Measurements from ENCODE around the gene PLLP.

DNA sequence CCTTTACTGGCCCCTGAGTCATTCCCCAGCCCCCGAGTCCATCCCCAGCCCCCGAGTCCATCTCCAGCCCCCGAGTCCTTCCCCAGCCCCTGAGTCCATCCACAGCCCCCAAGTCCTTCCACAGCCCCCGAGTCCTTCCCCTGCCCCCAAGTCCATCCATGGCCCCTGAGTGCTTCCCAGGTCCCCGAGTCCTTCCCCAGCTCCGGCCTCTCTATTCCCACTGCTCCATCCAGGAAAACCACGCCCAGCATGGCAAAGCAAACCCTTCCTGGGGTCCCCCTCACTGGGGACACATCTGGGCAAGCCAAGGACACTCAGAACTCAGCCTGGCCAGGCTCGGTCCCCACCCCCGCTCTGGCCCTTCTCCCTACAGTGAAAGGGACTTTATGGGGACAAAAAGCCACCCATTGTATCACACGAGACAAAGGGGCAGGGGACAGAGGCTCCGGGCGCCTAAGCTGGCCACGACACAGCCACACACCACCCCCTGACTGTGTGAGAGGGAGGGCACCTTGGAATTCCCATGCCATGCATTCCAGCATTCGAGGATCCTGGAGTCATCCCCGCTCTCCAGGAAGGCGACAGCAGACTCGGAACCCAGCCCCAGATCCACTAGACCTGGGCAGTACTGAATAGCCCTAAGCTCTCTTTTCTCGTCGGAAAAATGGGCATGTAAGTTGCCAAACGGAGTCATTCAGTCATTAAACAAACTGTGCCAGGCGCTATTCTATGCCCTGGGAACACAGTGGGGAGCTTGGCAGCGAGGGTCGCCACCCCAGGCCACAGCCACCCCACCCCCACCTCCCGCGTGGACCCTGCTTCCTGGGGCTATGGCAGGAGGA lies 14.0 kb downstream of the PLLP start:
- TF ChIP-seq, protein P1, sequence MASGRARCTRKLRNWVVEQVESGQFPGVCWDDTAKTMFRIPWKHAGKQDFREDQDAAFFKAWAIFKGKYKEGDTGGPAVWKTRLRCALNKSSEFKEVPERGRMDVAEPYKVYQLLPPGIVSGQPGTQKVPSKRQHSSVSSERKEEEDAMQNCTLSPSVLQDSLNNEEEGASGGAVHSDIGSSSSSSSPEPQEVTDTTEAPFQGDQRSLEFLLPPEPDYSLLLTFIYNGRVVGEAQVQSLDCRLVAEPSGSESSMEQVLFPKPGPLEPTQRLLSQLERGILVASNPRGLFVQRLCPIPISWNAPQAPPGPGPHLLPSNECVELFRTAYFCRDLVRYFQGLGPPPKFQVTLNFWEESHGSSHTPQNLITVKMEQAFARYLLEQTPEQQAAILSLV (tag; IDR thresholded peaks at IDR 0.05), result no peak
- TF ChIP-seq ZNF764 (CRISPR knock-in tag; IDR thresholded peaks at IDR 0.05; ENCODE audit: low read depth) (no peak), ZNF57 (CRISPR knock-in tag; IDR thresholded peaks at IDR 0.05) (no peak), ZNF384 (IDR thresholded peaks at IDR 0.05; ENCODE audit: low read depth, low read length) (no peak), EGR1 (conservative IDR thresholded peaks at IDR 0.05) (no peak), DMBX1 (CRISPR knock-in tag; IDR thresholded peaks at IDR 0.05; ENCODE audit: borderline replicate concordance) (no peak), BRD9 (IDR thresholded peaks at IDR 0.05; ENCODE audit: low read depth, partially characterized antibody) (no peak), LARP7 (IDR thresholded peaks at IDR 0.05) (no peak), TCFL5 (CRISPR knock-in tag; conservative IDR thresholded peaks at IDR 0.05) (no peak), ETV1 (tag; conservative IDR thresholded peaks at IDR 0.05; ENCODE audit: low read depth) (no peak), RBM34 (IDR thresholded peaks at IDR 0.05; ENCODE audit: borderline replicate concordance, insufficient read depth, low read length) (no peak)
- TF ChIP-seq, protein P2, sequence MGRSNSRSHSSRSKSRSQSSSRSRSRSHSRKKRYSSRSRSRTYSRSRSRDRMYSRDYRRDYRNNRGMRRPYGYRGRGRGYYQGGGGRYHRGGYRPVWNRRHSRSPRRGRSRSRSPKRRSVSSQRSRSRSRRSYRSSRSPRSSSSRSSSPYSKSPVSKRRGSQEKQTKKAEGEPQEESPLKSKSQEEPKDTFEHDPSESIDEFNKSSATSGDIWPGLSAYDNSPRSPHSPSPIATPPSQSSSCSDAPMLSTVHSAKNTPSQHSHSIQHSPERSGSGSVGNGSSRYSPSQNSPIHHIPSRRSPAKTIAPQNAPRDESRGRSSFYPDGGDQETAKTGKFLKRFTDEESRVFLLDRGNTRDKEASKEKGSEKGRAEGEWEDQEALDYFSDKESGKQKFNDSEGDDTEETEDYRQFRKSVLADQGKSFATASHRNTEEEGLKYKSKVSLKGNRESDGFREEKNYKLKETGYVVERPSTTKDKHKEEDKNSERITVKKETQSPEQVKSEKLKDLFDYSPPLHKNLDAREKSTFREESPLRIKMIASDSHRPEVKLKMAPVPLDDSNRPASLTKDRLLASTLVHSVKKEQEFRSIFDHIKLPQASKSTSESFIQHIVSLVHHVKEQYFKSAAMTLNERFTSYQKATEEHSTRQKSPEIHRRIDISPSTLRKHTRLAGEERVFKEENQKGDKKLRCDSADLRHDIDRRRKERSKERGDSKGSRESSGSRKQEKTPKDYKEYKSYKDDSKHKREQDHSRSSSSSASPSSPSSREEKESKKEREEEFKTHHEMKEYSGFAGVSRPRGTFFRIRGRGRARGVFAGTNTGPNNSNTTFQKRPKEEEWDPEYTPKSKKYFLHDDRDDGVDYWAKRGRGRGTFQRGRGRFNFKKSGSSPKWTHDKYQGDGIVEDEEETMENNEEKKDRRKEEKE (IDR thresholded peaks at IDR 0.05; ENCODE audit: borderline replicate concordance in 1 of 2, control insufficient read depth in 1 of 2, low read depth in 2 of 2, low read length in 1 of 2), result no peak

All from K562 (cell line).